ENCODE results near the gene ESRRA.

DNA sequence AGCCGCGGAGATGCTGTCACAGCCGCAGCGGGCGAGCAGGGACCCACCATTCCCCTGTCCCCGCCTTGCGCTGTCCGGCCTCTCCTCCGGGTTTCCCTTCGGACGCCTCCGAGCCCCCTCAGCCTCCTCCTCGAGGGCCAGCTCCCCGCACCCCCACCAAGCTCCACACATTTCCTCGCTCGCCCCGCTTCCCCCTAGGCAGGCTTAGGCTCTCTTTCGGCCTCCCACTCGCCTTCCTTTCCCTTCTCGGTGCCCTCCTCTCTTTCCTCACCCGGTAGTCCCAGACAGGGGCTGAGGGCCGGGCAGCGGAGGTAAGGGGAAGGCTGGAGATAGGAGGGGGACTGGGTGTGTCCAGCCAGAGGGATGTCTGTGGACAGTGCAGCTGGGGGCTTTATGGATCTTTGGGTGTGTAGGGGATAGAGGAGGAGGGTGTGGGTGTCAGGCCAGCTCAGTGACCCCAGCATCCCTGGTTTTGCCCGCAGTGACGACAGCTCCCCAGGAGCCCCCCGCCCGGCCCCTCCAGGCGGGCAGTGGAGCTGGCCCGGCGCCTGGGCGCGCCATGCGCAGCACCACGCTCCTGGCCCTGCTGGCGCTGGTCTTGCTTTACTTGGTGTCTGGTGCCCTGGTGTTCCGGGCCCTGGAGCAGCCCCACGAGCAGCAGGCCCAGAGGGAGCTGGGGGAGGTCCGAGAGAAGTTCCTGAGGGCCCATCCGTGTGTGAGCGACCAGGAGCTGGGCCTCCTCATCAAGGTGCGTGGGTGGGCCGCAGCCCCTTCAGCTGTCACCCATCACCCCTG, 12.7 kb upstream of the ESRRA start:
- TF ChIP-seq, protein P1, sequence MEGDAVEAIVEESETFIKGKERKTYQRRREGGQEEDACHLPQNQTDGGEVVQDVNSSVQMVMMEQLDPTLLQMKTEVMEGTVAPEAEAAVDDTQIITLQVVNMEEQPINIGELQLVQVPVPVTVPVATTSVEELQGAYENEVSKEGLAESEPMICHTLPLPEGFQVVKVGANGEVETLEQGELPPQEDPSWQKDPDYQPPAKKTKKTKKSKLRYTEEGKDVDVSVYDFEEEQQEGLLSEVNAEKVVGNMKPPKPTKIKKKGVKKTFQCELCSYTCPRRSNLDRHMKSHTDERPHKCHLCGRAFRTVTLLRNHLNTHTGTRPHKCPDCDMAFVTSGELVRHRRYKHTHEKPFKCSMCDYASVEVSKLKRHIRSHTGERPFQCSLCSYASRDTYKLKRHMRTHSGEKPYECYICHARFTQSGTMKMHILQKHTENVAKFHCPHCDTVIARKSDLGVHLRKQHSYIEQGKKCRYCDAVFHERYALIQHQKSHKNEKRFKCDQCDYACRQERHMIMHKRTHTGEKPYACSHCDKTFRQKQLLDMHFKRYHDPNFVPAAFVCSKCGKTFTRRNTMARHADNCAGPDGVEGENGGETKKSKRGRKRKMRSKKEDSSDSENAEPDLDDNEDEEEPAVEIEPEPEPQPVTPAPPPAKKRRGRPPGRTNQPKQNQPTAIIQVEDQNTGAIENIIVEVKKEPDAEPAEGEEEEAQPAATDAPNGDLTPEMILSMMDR (IDR thresholded peaks at IDR 0.05): no peak
- no peak for TF ChIP-seq POLR2A (IDR thresholded peaks at IDR 0.05)

All from prostate gland (tissue), 2 donors.